HepG2 (cell line): ENCODE data around the gene LMAN2. TPM values are rescaled to one million over a fixed set of nuclear protein-coding genes. Genes with fewer than 3 reads are reported as not detected.
A peak's percentile ranks its signal among the peaks of the same experiment; 100 is the strongest.

ENCODE experiments used
- ATAC-seq: fragments of 200-7000 bp; cut with Tn5 transposase; 3 replicates; pipeline ENCODE4 v1.9.1; 2020; ENCODE audit warnings: mild to moderate bottlenecking, moderate library complexity
- BruUV-seq: library from RNA; stranded (reverse); fragments of 400-500 nt; replicated peaks from 2 replicates; lab custom pipeline; 2021; lab: Mats Ljungman, UMichigan
- CTCF ChIA-PET: fragments of 300-600 bp; formaldehyde crosslinking; extraction: SDS; loops from one replicate; lab custom pipeline; 2021; ENCODE audit warnings: low total read pairs, inconsistent platforms, low intra/inter-chr PET ratio; lab: Yijun Ruan, JAX
- POLR2A ChIA-PET: fragments of 350-600 bp; sonication (Branson Sonifier 250); formaldehyde crosslinking; loops from one replicate; lab custom pipeline; 2020; ENCODE audit warnings: antibody characterized with exemption, inconsistent platforms; lab: Yijun Ruan, JAX
- DNase-seq: peaks from one replicate; pipeline ENCODE4 v3.0.0-alpha.2; 2015; ENCODE audit warnings: low spot score
- FAIRE-seq: peaks from 3 replicates; lab custom pipeline; 2011; peaks lifted over from hg19 to GRCh38; lab: Jason Lieb, UNC
- H2AFZ ChIP-seq: one replicate; pipeline ENCODE4 v1.6.1; 2011; ENCODE audit warnings: low read length, inconsistent platforms
- H3K27ac ChIP-seq: fragments of 300-600 bp; 3 replicates; pipeline ENCODE4 v1.8.0; 2011; ENCODE audit warnings: mixed run types, mild to moderate bottlenecking, mixed read lengths, low read length, inconsistent platforms; ENCODE audit not compliant: insufficient read depth; ENCODE audit errors: extremely low read length
- H3K27me3 ChIP-seq, 2 experiments: fragments of 200-600 bp in 1 of 2; 2 replicates in 1 of 2; 3 replicates in 1 of 2; pipeline versions ENCODE4 v1.6.0 to v1.8.0; 2011; ENCODE audit warnings: low read length in 2 of 2, mild to moderate bottlenecking in 2 of 2, moderate library complexity in 2 of 2, inconsistent platforms in 1 of 2; ENCODE audit not compliant: insufficient read depth in 2 of 2, control insufficient read depth in 1 of 2
- H3K36me3 ChIP-seq, 2 experiments: fragments of 200-600 bp in 1 of 2; replicated peaks in 1 of 2; 2 replicates in 1 of 2; 3 replicates in 1 of 2; pipeline versions ENCODE4 v1.5.1 to v1.8.0; 2011; ENCODE audit warnings: low read length in 2 of 2, inconsistent platforms in 1 of 2; ENCODE audit not compliant: insufficient read depth in 2 of 2, control insufficient read depth in 1 of 2
- H3K4me1 ChIP-seq: 2 replicates; pipeline ENCODE4 v1.5.1; 2012; ENCODE audit warnings: low read length, inconsistent platforms; ENCODE audit not compliant: insufficient read depth
- H3K4me2 ChIP-seq: 2 replicates; pipeline ENCODE4 v1.6.0; 2011; ENCODE audit warnings: low read depth, low read length, inconsistent platforms
- H3K4me3 ChIP-seq, 3 experiments: fragments of 200-600 bp in 1 of 3; sonication (generic), shearing (Covaris generic) in 1 of 3; replicated peaks in 1 of 3; 2 replicates each; pipeline ENCODE4 v1.5.1; 2011 to 2016; ENCODE audit warnings: low read length in 3 of 3, inconsistent platforms in 2 of 3, low read depth in 2 of 3, mild to moderate bottlenecking in 2 of 3, control low read depth in 1 of 3, mixed read lengths in 1 of 3; ENCODE audit not compliant: insufficient read depth in 1 of 3
- H3K79me2 ChIP-seq: one replicate; pipeline ENCODE4 v1.6.1; 2011; ENCODE audit warnings: low read length, inconsistent platforms; ENCODE audit not compliant: insufficient read depth
- H3K9ac ChIP-seq: 2 replicates; pipeline ENCODE4 v1.6.0; 2011; ENCODE audit warnings: mild to moderate bottlenecking, low read depth, low read length, inconsistent platforms; ENCODE audit not compliant: insufficient read depth
- H3K9me3 ChIP-seq: 2 replicates; pipeline ENCODE4 v1.5.1; 2012; ENCODE audit warnings: mild to moderate bottlenecking, low read length
- H4K20me1 ChIP-seq: 2 replicates; pipeline ENCODE4 v1.6.0; 2011; ENCODE audit warnings: inconsistent platforms, mild to moderate bottlenecking, low read length, moderate library complexity; ENCODE audit not compliant: insufficient read depth
- BATF2 ChIP-seq: sonication (generic); formaldehyde crosslinking; IDR thresholded peaks from 2 replicates; pipeline ENCODE4 v1.8.0; 2022; ENCODE audit warnings: mild to moderate bottlenecking, missing genetic modification reagents, moderate library complexity
- E2F5 ChIP-seq: sonication (generic); formaldehyde crosslinking; conservative IDR thresholded peaks from 2 replicates; pipeline ENCODE4 v1.4.0; 2020; ENCODE audit warnings: missing genetic modification reagents
- KDM4B ChIP-seq: sonication (generic); formaldehyde crosslinking; IDR thresholded peaks from 2 replicates; pipeline ENCODE4 v1.4.0; 2020; ENCODE audit warnings: missing genetic modification reagents
- MED8 ChIP-seq: sonication (generic); formaldehyde crosslinking; IDR thresholded peaks from 2 replicates; pipeline ENCODE4 v1.8.1; 2023; ENCODE audit warnings: mild to moderate bottlenecking, missing genetic modification reagents; ENCODE audit not compliant: insufficient replicate concordance
- MNT ChIP-seq: fragments of 450-650 bp; IDR thresholded peaks from 2 replicates; pipeline ENCODE4 v1.6.1; 2016
- NCOA1 ChIP-seq: sonication (generic); formaldehyde crosslinking; IDR thresholded peaks from 2 replicates; pipeline ENCODE4 v1.9.0; 2021; ENCODE audit warnings: missing genetic modification reagents
- PLRG1 ChIP-seq: fragments of 450-650 bp; conservative IDR thresholded peaks from 2 replicates; pipeline ENCODE4 v1.6.1; 2016
- SP4 ChIP-seq: sonication (generic); formaldehyde crosslinking; IDR thresholded peaks from 2 replicates; pipeline ENCODE4 v1.8.1; 2023; ENCODE audit warnings: mild to moderate bottlenecking, missing genetic modification reagents
- ZMYM2 ChIP-seq: sonication (generic); formaldehyde crosslinking; IDR thresholded peaks from 2 replicates; pipeline ENCODE4 v1.8.0; 2022; ENCODE audit warnings: mild to moderate bottlenecking, missing genetic modification reagents
- WGBS: methylation state at CpG from one replicate; pipeline ENCODE4 v1.1.6; 2017; ENCODE audit warnings: low lambda C conversion rate; 5-methylcytosine and 5-hydroxymethylcytosine counted together
- in situ Hi-C: cut with HindIII; loops from 2 replicates; pipeline ENCODE4 v1.10.0; 2017; ENCODE audit warnings: low pct_unique_long_range_greater_than_20kb; ENCODE audit not compliant: extremely low pct_ligation_motif_present
- intact Hi-C: fragments of 100-400 bp; cut with micrococcal nuclease; formaldehyde crosslinking; loops from one replicate; pipeline ENCODE4 v1.10.0; 2022; ENCODE audit not compliant: unreplicated experiment
- polyA plus RNA-seq, 8 experiments: library from polyadenylated mRNA; depleted of rRNA in 3 of 8; stranded (reverse) in 7 of 8; unstranded in 1 of 8; fragments of >200 nt; fragmentation: Illumina TruSeq in 4 of 8; extraction: Trizol in 4 of 8; gene quantifications; 2 replicates each; pipeline versions ENCODE4 v1.2.1 to v1.2.3, GENCODE V29; 2011 to 2016; ENCODE audit warnings: low read depth in 4 of 8, missing spikeins in 1 of 8, mixed read lengths in 1 of 8; ENCODE audit not compliant: insufficient read depth in 1 of 8
- total RNA-seq, 5 experiments: library from RNA; depleted of rRNA; stranded (reverse); fragments of >200 nt; fragmentation: Illumina TruSeq; extraction: Trizol; gene quantifications; 2 replicates each; pipeline ENCODE4 v1.2.3, GENCODE V29; 2016; ENCODE audit warnings: low read depth in 1 of 5
- TF ChIP-seq, protein P1 (sequence below): sonication (generic); formaldehyde crosslinking; IDR thresholded peaks from 2 replicates; pipeline ENCODE4 v1.4.0; 2020; ENCODE audit warnings: missing genetic modification reagents

The LMAN2 gene
- total and polyA plus RNA-seq, 2 of the 13 experiments (the other 11 are each of a cell fraction or from before 2014, with no cell fraction given): 191 to 197 TPM

DNA sequence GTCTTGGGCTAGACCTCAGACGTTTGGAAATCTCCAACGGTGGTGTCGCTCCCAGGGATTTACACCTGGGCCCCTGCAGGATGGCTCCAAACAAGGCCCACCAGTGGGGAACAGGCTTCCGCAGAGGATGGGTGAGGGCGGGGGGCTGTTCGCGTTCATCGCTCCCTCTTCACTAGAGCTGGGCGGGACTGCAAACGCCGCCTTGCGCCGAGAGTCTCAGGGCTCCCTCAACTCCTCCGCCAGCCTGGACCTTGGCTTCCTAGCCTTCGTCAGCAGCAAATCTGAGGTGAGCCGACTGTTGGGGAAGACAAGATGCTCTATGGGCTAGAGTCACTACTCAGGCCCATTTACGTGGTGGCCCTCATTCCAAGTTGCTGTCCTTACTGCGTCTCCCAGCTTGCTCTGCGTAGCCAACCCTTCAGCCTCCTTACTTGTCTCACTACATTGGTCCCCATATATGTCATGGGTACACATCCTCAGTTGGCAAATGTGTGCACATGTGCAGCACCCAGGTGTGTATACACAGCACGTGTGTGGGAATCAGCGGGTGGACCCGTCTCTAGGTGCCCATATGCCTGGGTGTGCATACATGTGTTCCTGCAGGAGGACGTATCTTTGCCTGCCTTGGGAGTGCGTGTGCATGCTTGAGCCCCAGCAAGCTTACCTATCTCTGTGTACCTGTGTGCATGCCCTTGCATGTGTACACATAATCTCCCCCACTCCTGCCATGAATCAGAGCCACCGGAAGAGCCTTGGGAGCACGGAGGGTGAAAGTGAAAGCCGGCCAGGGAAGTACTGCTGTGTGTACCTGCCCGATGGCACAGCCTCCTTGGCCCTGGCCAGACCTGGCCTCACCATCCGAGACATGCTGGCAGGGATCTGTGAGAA, 16.8 kb upstream of the LMAN2 start:
- H3K9ac ChIP-seq: no peak overlapping the region
- DNase-seq (no peak), FAIRE-seq (no peak), ATAC-seq (no peak)
- H3K36me3 ChIP-seq: 0 out of 5 replicates have a peak, but pooled peaks cover 0 to 4% of the 10 kb centered on the region in 2 experiments
- peaks cover 8% of the 10 kb centered on the region for H3K79me2 ChIP-seq
- H3K9me3 ChIP-seq: no peaks in the 10 kb centered on the region
- no peaks in the 10 kb centered on the region; a peak in 1 of 5 replicates for H3K27me3 ChIP-seq
- CTCF ChIA-PET: no interaction called here
- no peaks in the 10 kb centered on the region for H4K20me1 ChIP-seq
- H3K4me1 ChIP-seq: peaks cover 85% of the 10 kb centered on the region
- BruUV-seq: no TSS peak
- H2AFZ ChIP-seq: no peak overlapping the region
- H3K4me3 ChIP-seq: no peak overlapping the region
- no peak overlapping the region for H3K4me2 ChIP-seq
- intact Hi-C loops (loop anchor here (5.0 kb wide), 1 partner anchor 51 kb away; no protein-coding TSS in a partner anchor), in situ Hi-C loops (loop anchor here (25.0 kb wide), 1 partner anchor 831 kb away; the partner anchor contains the start of genes CDHR2 and RNF44)
- 96% methylated on average over 27 of the region's 29 CpGs for WGBS
- H3K27ac ChIP-seq: no peak overlapping the region
- POLR2A ChIA-PET: interaction anchor here (0.8 to 7.9 kb wide), 5 partner anchors 11 to 106 kb away, joined by 3 to 239 read pairs (median 41); partner anchors contain the start of gene LMAN2
- TF ChIP-seq MNT: 0 out of 2 replicates have a peak, but pooled peaks have one; percentile 11
- no peak for TF ChIP-seq KDM4B (CRISPR knock-in tag)

- H4K20me1 ChIP-seq: no peaks in the 10 kb centered on the region
- TF ChIP-seq ZMYM2 (CRISPR knock-in tag): 0 out of 2 replicates have a peak, but pooled peaks have one; percentile 10
- peak; percentile 45 for TF ChIP-seq MED8 (CRISPR knock-in tag)
- TF ChIP-seq NCOA1 (CRISPR knock-in tag): 0 out of 2 replicates have a peak, but pooled peaks have one; percentile 32
- TF ChIP-seq PLRG1: no peak
- 0 out of 2 replicates have a peak, but pooled peaks have one; percentile 30 for TF ChIP-seq BATF2 (CRISPR knock-in tag)
- TF ChIP-seq SP4 (CRISPR knock-in tag): peak; percentile 57; the same call in 1 of the 2 replicates
- TF ChIP-seq, protein P1, sequence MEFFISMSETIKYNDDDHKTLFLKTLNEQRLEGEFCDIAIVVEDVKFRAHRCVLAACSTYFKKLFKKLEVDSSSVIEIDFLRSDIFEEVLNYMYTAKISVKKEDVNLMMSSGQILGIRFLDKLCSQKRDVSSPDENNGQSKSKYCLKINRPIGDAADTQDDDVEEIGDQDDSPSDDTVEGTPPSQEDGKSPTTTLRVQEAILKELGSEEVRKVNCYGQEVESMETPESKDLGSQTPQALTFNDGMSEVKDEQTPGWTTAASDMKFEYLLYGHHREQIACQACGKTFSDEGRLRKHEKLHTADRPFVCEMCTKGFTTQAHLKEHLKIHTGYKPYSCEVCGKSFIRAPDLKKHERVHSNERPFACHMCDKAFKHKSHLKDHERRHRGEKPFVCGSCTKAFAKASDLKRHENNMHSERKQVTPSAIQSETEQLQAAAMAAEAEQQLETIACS (CRISPR knock-in tag): no peak
- no peak for TF ChIP-seq E2F5
Measured at GRCh38 chr5:177367323-177367848, 15.9 kb upstream of the LMAN2 start.

More at GRCh38 chr5:177367323-177367848, 15.9 kb upstream of the LMAN2 start:
- intact Hi-C loops: loop anchor here (5.0 kb wide), 1 partner anchor 50 kb away; no protein-coding TSS in a partner anchor
- H3K4me3 ChIP-seq: peak overlapping the region in 1 of 3 experiments; percentile 75; a peak in 1 of 6 replicates
- no peak overlapping the region for H3K4me2 ChIP-seq
- H3K36me3 ChIP-seq: 0 out of 5 replicates have a peak, but pooled peaks cover 0 to 4% of the 10 kb centered on the region in 2 experiments
- H3K27me3 ChIP-seq: peaks cover 0 to 2% of the 10 kb centered on the region in 2 experiments; a peak in 1 of 5 replicates
- no peak for ATAC-seq
- no TSS peak for BruUV-seq
- POLR2A ChIA-PET: interaction anchor here (0.7 to 7.9 kb wide), 16 partner anchors 8 to 280 kb away, joined by 3 to 239 read pairs (median 6); partner anchors contain the start of genes FGFR4, GRK6, LMAN2 and RGS14
- 96% methylated on average over 31 of the region's 46 CpGs for WGBS
- peaks cover 85% of the 10 kb centered on the region for H3K4me1 ChIP-seq
- no peak for FAIRE-seq
- no peak overlapping the region for H3K9ac ChIP-seq
- no peak overlapping the region for H2AFZ ChIP-seq
- peaks cover 8% of the 10 kb centered on the region for H3K79me2 ChIP-seq
- H3K27ac ChIP-seq: no peak overlapping the region
- DNase-seq: no peak
- in situ Hi-C loops: loop anchor here (25.0 kb wide), 1 partner anchor 830 kb away; the partner anchor contains the start of genes CDHR2 and RNF44
- CTCF ChIA-PET: no interaction called here
- H3K9me3 ChIP-seq: no peaks in the 10 kb centered on the region
